Measurements from ENCODE around the gene CLUH.

- no peak for TF ChIP-seq CTCF (IDR thresholded peaks at IDR 0.05)
- TF ChIP-seq POLR2A (IDR thresholded peaks at IDR 0.05) = no peak
These were observed 908 bp upstream of the CLUH start for GRCh38 chr17:2712300-2713043.
